NCI-H128 (cell line): ENCODE measurements around the gene PPP1R1B.
"Not testable (repeated sequence)": the region's sequence is repeated elsewhere in the genome, so short reads cannot be mapped to it uniquely, and the experiment has no call there.

ENCODE experiments used
- DNase-seq: peaks from one replicate; lab custom pipeline; 2025; ENCODE audit not compliant: unreplicated experiment; lab: John Stamatoyannopoulos, UW

The PPP1R1B gene

GRCh38 chr17:39626171-39627046 is at the start of gene PPP1R1B:
Gene PPP1R1B, plus strand, starts transcription at chr17:39626952. Its CDS starts 441 bp downstream, at chr17:39627393.
- no peak for DNase-seq

GRCh38 chr17:39578272-39578671 is 48.5 kb upstream of the PPP1R1B start:
- no peak for DNase-seq

- no peak for DNase-seq
Measured at GRCh38 chr17:39579318-39580081, 47.3 kb upstream of the PPP1R1B start.

DNA sequence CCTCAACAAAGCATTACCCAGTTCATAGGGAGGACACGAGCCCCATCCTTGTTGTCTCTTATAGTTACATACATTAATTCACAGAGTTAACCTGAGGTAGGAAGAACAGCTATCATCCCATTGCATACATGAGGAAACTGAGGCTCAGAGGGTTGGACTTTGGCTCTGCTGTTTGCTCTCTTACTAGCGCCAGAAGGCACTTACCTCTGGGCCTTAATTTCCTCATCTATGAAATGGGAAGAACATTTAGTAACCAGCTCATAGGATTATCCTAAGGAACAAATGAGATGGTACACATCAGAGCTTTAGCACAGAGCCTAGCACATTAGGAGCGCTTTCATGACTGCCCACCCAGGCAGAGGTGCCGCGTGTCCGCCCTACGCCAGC is 46.7 kb upstream of the PPP1R1B start:
- DNase-seq = no peak

DNA sequence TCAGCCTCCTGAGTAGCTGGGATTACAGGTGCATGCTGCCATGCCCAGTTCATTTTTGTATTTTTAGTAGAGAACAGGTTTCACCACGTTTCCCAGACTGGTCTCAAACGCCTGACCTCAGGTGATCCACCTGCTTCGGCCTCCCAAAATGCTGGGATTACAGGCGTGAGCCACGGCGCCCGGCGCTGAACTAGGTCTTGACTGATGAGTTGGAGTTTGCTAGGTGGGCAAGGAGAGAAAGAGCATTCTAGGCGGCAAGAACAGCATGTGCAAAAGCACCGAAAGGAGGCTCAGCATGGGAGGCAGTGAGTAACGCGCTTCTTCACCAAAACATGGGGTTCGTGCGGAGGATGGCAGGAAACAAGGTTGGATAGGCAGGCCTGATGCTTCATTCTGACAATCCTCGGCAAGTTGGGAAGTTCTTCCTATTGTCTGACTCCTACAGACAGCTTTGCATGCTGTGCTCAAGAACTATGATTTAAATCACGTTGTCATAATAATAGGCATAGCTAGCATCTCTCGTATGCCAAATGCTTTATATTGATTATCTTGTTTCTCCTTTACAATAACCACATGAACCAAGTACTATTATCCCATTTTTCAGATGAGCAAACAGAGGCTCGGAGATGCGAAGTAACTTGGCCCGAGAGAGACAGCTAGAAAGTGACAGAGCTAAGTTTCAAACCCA is 45.5 kb upstream of the PPP1R1B start:
- no peak for DNase-seq

DNA sequence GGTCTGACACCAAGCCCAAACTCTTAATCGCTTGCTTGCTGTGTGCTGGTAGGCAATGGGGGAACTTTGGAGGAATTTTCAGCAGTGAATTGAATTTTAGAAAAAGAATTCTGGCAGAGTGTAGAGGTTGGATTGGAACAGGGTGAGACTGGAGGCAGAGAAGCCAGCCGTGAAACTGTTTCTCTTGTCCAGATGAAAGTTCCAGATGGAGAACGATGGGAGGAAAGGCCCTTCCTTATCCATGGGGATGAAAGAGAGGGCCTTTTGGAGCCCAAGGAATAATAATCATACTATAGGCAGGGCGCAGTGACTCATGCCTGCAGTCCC is 45.0 kb upstream of the PPP1R1B start:
- no peak for DNase-seq

GRCh38 chr17:39582658-39583057 is 44.1 kb upstream of the PPP1R1B start:
- DNase-seq = no peak

DNA sequence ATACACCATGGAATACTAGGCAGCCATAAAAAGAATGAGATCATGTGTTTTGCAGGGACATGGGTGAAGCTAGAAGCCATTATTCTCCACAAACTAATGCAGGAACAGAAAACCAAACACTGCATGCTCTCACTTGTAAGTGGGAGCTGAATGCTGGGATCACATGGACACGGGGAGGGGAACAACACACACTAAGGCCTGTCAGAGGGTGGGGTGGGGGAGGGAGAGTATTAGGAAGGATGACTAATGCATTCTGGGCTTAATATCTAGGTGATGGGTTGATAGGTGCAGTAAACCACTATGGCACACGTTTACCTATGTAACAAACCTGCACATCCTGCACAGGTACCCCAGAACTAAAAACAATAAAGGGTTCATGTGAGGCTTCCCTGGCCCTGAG is 36.6 kb upstream of the PPP1R1B start:
- not testable (repeated sequence) for DNase-seq

- DNase-seq = no peak
Measured at GRCh38 chr17:39591958-39592954, 34.5 kb upstream of the PPP1R1B start.

GRCh38 chr17:39593371-39593770 is 33.4 kb upstream of the PPP1R1B start:
- DNase-seq = no peak

GRCh38 chr17:39595294-39595693 is 31.5 kb upstream of the PPP1R1B start:
- DNase-seq = no peak

- no peak for DNase-seq
Measured at GRCh38 chr17:39595928-39596510, 30.7 kb upstream of the PPP1R1B start.

DNA sequence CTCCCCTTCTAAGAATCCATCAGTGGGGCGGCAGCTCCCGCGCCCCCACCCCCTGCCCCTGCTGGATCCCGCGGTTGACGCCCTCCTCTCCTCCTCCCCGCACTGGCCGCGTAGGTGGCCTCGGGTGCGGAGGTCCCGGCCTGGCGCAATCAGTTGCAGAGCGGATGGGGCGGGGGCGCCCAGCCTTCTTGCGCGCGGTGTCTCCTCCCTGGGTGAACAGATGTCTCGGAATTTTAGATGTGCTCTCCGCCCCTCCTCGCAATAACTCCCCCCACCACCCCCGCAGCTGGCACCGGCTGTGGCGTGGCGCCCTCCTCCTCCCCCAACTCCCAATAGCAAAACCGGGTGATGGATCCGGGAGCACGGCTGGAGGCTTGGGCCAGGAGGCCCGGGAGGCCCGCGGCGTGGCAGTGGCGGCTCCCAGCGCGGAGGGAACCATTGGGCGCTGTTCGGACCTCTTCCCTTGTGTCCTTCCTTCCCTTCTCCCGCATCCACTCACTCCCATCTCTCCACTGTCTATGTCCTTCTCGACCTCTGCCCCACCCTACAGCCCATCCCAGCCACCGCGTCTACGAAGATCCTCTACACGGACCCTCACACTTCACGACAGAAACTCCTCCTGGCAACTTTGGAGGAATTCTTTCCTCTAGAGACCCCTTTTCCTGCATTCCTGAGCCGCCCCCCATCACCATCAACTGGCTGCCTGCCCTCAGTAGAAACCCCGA is 30.0 kb upstream of the PPP1R1B start:
- no peak for DNase-seq

DNA sequence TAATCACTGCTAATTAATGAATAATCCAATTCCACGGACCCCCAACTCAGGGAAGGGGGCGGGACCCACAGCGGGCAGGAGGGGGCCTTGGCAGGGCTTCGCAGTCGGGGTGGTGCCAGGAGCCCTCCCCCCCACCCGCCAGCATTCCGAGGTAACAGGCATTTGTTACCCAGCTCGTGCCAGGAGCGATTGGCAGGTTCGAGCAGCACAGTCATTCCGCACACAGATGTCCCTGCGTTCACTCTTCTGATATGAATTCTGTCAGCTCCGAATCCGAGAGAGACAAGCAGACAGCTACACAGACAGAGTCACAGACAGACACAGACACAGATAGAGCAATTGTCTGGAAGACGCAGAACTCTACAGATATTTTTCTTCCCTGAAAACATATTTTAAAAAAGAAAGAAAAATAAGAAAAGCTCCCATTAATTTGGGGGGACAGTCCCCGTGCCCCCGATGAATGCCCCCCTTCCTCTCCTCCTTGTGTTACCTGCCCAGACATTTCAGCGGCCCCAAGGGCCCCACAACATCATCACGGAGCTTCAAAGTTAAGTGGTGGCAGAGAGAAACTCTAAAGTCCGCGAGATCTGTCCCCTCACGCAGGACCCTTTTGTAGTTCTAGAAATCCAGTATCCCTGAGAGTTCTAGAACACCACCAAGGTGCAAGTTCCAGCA is 29.2 kb upstream of the PPP1R1B start:
- DNase-seq = no peak

- DNase-seq = no peak
Measured at GRCh38 chr17:39598047-39598481, 28.7 kb upstream of the PPP1R1B start.

- no peak for DNase-seq
Measured at GRCh38 chr17:39598630-39599003, 28.1 kb upstream of the PPP1R1B start.

DNA sequence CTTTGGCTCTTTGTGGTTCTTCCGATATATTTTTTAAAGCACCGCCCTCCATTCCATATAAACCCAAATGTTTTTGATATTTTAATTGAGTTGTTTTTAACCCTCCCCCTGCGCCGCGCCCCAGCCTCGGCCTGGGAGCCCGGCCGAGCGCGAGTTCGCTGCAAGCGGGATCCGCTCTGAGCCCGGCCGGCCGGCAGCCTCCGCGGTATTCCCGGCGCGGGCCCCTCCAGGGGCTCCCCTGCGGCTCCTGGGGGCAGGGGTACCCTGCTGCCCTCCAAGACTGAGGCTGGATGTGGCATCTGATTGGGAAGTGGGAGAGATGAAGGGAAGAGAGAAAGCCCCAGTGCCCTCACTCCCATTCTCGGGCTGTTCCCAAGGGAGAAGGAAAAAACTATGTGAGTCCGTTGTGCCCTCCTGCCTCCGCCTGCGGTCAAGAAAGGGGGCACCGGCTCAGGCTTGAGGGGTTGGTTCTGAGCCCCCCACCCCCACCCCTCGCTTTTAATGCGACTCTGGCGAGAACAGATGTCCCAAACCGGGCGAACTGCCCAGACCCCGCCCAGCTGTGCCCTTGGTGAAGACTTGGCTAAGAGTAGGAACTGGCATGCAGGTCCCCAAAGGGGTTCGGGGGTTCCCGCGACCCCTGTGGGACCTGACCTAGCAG is 27.6 kb upstream of the PPP1R1B start:
- no peak for DNase-seq

DNA sequence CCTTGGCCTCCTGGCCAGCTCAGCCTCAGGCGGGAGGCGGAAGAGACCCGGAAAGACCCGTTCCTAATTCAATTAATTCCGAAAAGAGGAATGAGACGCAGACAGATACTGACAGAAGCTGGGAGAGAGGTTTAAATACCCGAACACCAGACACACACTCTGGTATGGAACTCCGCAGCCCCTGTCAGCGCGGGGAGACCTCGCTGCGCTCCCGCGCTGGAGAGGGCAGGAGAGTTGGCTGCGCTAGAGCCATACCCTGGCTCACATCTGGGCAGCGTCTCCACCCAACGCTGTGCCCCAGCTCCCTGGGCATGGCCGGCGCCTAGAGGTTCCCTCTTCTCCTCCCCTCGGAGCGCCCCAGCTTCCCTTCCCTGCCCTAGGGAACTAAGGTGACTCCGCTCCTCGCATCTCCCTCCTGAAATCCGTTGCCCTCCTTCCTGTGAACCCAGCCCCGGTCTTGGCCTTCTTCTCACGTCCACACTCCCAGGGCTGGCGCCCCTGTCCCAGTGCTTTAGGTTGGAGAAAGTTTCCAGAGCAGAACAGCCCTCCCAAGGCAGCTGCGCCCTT is 27.0 kb upstream of the PPP1R1B start:
- no peak for DNase-seq
